ENCODE results near the gene ACSS1.

ACSS1 gene

GRCh38 chr20:25053255-25054031 lies 4.5 kb downstream of the ACSS1 start:
- Histone ChIP-seq H3K9ac (ENCODE audit: low read length) (no peak overlapping the region), H3K36me3 (ENCODE audit: control insufficient read depth, insufficient read depth, low read length) (no peaks in the 10 kb centered on the region), H3K4me3 (ENCODE audit: low read length) (peak overlapping the region; percentile 31), H3K27me3 (ENCODE audit: control insufficient read depth, insufficient read depth, low read length) (no peaks in the 10 kb centered on the region), H3K27ac (ENCODE audit: low read depth, low read length) (peak overlapping the region; percentile 88), H3K4me1 (ENCODE audit: control insufficient read depth, insufficient read depth, low read length) (peaks cover 76% of the 10 kb centered on the region)

GRCh38 chr20:25052255-25053194 lies 5.4 kb downstream of the ACSS1 start:
- H3K27ac ChIP-seq (ENCODE audit: low read depth, low read length) = peak overlapping the region; percentile 88
- H3K9ac ChIP-seq (ENCODE audit: low read length) = no peak overlapping the region
- H3K27me3 ChIP-seq (ENCODE audit: control insufficient read depth, insufficient read depth, low read length) = no peaks in the 10 kb centered on the region
- no peak overlapping the region for H3K4me3 ChIP-seq (ENCODE audit: low read length)
- peaks cover under 1% of the 10 kb centered on the region for H3K36me3 ChIP-seq (ENCODE audit: control insufficient read depth, insufficient read depth, low read length)
- peaks cover 77% of the 10 kb centered on the region for H3K4me1 ChIP-seq (ENCODE audit: control insufficient read depth, insufficient read depth, low read length)

GRCh38 chr20:25051386-25052155 lies 6.4 kb downstream of the ACSS1 start:
- Histone ChIP-seq H3K4me3 (ENCODE audit: low read length) (no peak overlapping the region), H3K4me1 (ENCODE audit: control insufficient read depth, insufficient read depth, low read length) (peaks cover 75% of the 10 kb centered on the region), H3K9ac (ENCODE audit: low read length) (no peak overlapping the region), H3K36me3 (ENCODE audit: control insufficient read depth, insufficient read depth, low read length) (peaks cover 8% of the 10 kb centered on the region), H3K27me3 (ENCODE audit: control insufficient read depth, insufficient read depth, low read length) (no peaks in the 10 kb centered on the region), H3K27ac (ENCODE audit: low read depth, low read length) (peak overlapping the region; percentile 88)

- peaks cover 67% of the 10 kb centered on the region for H3K4me1 ChIP-seq (ENCODE audit: control insufficient read depth, insufficient read depth, low read length)
Observed at GRCh38 chr20:25050501-25051350, 7.2 kb downstream of the ACSS1 start.

GRCh38 chr20:25050082-25050481 lies 7.9 kb downstream of the ACSS1 start:
- no peaks in the 10 kb centered on the region for H3K27me3 ChIP-seq (ENCODE audit: control insufficient read depth, insufficient read depth, low read length)
- no peak overlapping the region for H3K9ac ChIP-seq (ENCODE audit: low read length)
- H3K36me3 ChIP-seq (ENCODE audit: control insufficient read depth, insufficient read depth, low read length) = peaks cover 19% of the 10 kb centered on the region
- peaks cover 65% of the 10 kb centered on the region for H3K4me1 ChIP-seq (ENCODE audit: control insufficient read depth, insufficient read depth, low read length)
- no peak overlapping the region for H3K4me3 ChIP-seq (ENCODE audit: low read length)
- peak overlapping the region; percentile 63 for H3K27ac ChIP-seq (ENCODE audit: low read depth, low read length)

More at GRCh38 chr20:25050501-25051350, 7.2 kb downstream of the ACSS1 start:
- no peak overlapping the region for H3K4me3 ChIP-seq (ENCODE audit: low read length)
- peak overlapping the region; percentile 63 for H3K27ac ChIP-seq (ENCODE audit: low read depth, low read length)
- H3K27me3 ChIP-seq (ENCODE audit: control insufficient read depth, insufficient read depth, low read length) = no peaks in the 10 kb centered on the region
- peaks cover 14% of the 10 kb centered on the region for H3K36me3 ChIP-seq (ENCODE audit: control insufficient read depth, insufficient read depth, low read length)
- no peak overlapping the region for H3K9ac ChIP-seq (ENCODE audit: low read length)

GRCh38 chr20:25049261-25050060 lies 8.5 kb downstream of the ACSS1 start:
- Histone ChIP-seq H3K36me3 (ENCODE audit: control insufficient read depth, insufficient read depth, low read length) (peaks cover 19% of the 10 kb centered on the region), H3K27me3 (ENCODE audit: control insufficient read depth, insufficient read depth, low read length) (no peaks in the 10 kb centered on the region), H3K27ac (ENCODE audit: low read depth, low read length) (peak overlapping the region; percentile 63), H3K4me3 (ENCODE audit: low read length) (no peak overlapping the region), H3K4me1 (ENCODE audit: control insufficient read depth, insufficient read depth, low read length) (peaks cover 59% of the 10 kb centered on the region), H3K9ac (ENCODE audit: low read length) (no peak overlapping the region)

- H3K4me1 ChIP-seq (ENCODE audit: control insufficient read depth, insufficient read depth, low read length) = peaks cover 49% of the 10 kb centered on the region
- H3K27ac ChIP-seq (ENCODE audit: low read depth, low read length) = peak overlapping the region; percentile 6
- H3K4me3 ChIP-seq (ENCODE audit: low read length) = no peak overlapping the region
- no peaks in the 10 kb centered on the region for H3K27me3 ChIP-seq (ENCODE audit: control insufficient read depth, insufficient read depth, low read length)
- no peak overlapping the region for H3K9ac ChIP-seq (ENCODE audit: low read length)
- peaks cover 19% of the 10 kb centered on the region for H3K36me3 ChIP-seq (ENCODE audit: control insufficient read depth, insufficient read depth, low read length)
Observed at GRCh38 chr20:25048519-25048952, 9.4 kb downstream of the ACSS1 start.

- H3K36me3 ChIP-seq (ENCODE audit: control insufficient read depth, insufficient read depth, low read length) = peaks cover 19% of the 10 kb centered on the region
- H3K9ac ChIP-seq (ENCODE audit: low read length) = no peak overlapping the region
- no peak overlapping the region for H3K4me3 ChIP-seq (ENCODE audit: low read length)
- no peaks in the 10 kb centered on the region for H3K27me3 ChIP-seq (ENCODE audit: control insufficient read depth, insufficient read depth, low read length)
- no peak overlapping the region for H3K27ac ChIP-seq (ENCODE audit: low read depth, low read length)
- H3K4me1 ChIP-seq (ENCODE audit: control insufficient read depth, insufficient read depth, low read length) = peaks cover 43% of the 10 kb centered on the region
Observed at GRCh38 chr20:25047766-25048165, 10.2 kb downstream of the ACSS1 start.

- Histone ChIP-seq H3K27me3 (ENCODE audit: control insufficient read depth, insufficient read depth, low read length) (no peaks in the 10 kb centered on the region), H3K9ac (ENCODE audit: low read length) (no peak overlapping the region), H3K27ac (ENCODE audit: low read depth, low read length) (no peak overlapping the region), H3K4me3 (ENCODE audit: low read length) (no peak overlapping the region), H3K4me1 (ENCODE audit: control insufficient read depth, insufficient read depth, low read length) (peaks cover 36% of the 10 kb centered on the region), H3K36me3 (ENCODE audit: control insufficient read depth, insufficient read depth, low read length) (peaks cover 19% of the 10 kb centered on the region)
Observed at GRCh38 chr20:25046736-25047666, 10.9 kb downstream of the ACSS1 start.

- H3K27me3 ChIP-seq (ENCODE audit: control insufficient read depth, insufficient read depth, low read length) = no peaks in the 10 kb centered on the region
- H3K4me1 ChIP-seq (ENCODE audit: control insufficient read depth, insufficient read depth, low read length) = peaks cover 34% of the 10 kb centered on the region
- H3K9ac ChIP-seq (ENCODE audit: low read length) = no peak overlapping the region
- H3K27ac ChIP-seq (ENCODE audit: low read depth, low read length) = no peak overlapping the region
- H3K4me3 ChIP-seq (ENCODE audit: low read length) = no peak overlapping the region
- H3K36me3 ChIP-seq (ENCODE audit: control insufficient read depth, insufficient read depth, low read length) = peaks cover 19% of the 10 kb centered on the region
Observed at GRCh38 chr20:25046181-25046641, 11.7 kb downstream of the ACSS1 start.

Measured in rectal smooth muscle tissue (tissue), 1 donor.